CD14-positive monocyte (primary cell): ENCODE measurements around the gene TBC1D22A. TPM values are rescaled to one million over a fixed set of nuclear protein-coding genes. Genes with fewer than 3 reads are reported as not detected.

Experiments used
- DNase-seq, 3 donors: peaks; one replicate each; pipeline ENCODE4 v3.0.0-alpha.2; 2011 to 2022
- H2AFZ ChIP-seq: 2 replicates; pipeline ENCODE4 v1.6.0; 2012; ENCODE audit warnings: mild to moderate bottlenecking, low read depth, low read length, inconsistent platforms; ENCODE audit not compliant: insufficient read depth, poor library complexity, severe bottlenecking
- H3K27ac ChIP-seq, 2 donors: 1 replicate in 1 of 2; 2 replicates in 1 of 2; pipeline ENCODE4 v1.5.1; 2012 to 2013; ENCODE audit warnings: low read length in 2 of 2, control low read depth in 1 of 2, inconsistent platforms in 1 of 2, low read depth in 1 of 2, mild to moderate bottlenecking in 1 of 2
- H3K27me3 ChIP-seq, 2 donors: one replicate each; pipeline versions ENCODE4 v1.6.0 to v1.6.1; 2011 to 2013; ENCODE audit warnings: low read length in 2 of 2; ENCODE audit not compliant: control insufficient read depth in 2 of 2, insufficient read depth in 2 of 2
- H3K36me3 ChIP-seq, 2 donors: replicated peaks in 1 of 2; 1 replicate in 1 of 2; 2 replicates in 1 of 2; pipeline versions ENCODE4 v1.5.1 to v1.6.1; 2012 to 2013; ENCODE audit warnings: low read length in 2 of 2, control low read depth in 1 of 2, inconsistent platforms in 1 of 2, mild to moderate bottlenecking in 1 of 2; ENCODE audit not compliant: insufficient read depth in 2 of 2, control insufficient read depth in 1 of 2
- H3K4me1 ChIP-seq, 2 donors: 1 replicate in 1 of 2; 2 replicates in 1 of 2; pipeline versions ENCODE4 v1.5.1 to v1.6.1; 2012 to 2013; ENCODE audit warnings: low read length in 2 of 2, control low read depth in 1 of 2, inconsistent platforms in 1 of 2, mild to moderate bottlenecking in 1 of 2, moderate library complexity in 1 of 2; ENCODE audit not compliant: insufficient read depth in 2 of 2, control insufficient read depth in 1 of 2
- H3K4me2 ChIP-seq: replicated peaks from 2 replicates; pipeline ENCODE3; 2012; ENCODE audit warnings: low read length, moderate library complexity, mild to moderate bottlenecking; ENCODE audit not compliant: poor library complexity, severe bottlenecking; ENCODE audit errors: extremely low read depth
- H3K4me3 ChIP-seq, 3 experiments: fragments of 200-600 bp in 1 of 3; sonication (generic) in 1 of 3; replicated peaks in 1 of 3; 1 replicate in 2 of 3; 2 replicates in 1 of 3; pipeline ENCODE4 v1.5.1; 2011 to 2013; ENCODE audit warnings: low read length in 3 of 3, mild to moderate bottlenecking in 3 of 3, control low read depth in 2 of 3, low read depth in 2 of 3, inconsistent platforms in 1 of 3, moderate library complexity in 1 of 3
- H3K79me2 ChIP-seq: 2 replicates; pipeline ENCODE4 v1.6.0; 2012; ENCODE audit warnings: mild to moderate bottlenecking, control low read depth, inconsistent platforms, low read length, moderate library complexity; ENCODE audit not compliant: insufficient read depth
- H3K9ac ChIP-seq: 2 replicates; pipeline ENCODE4 v1.6.0; 2017; ENCODE audit warnings: low read length, mild to moderate bottlenecking; ENCODE audit not compliant: insufficient read depth, poor library complexity, severe bottlenecking
- H3K9me3 ChIP-seq, 2 donors: replicated peaks in 1 of 2; 1 replicate in 1 of 2; 2 replicates in 1 of 2; pipeline versions ENCODE4 v1.5.1 to v1.6.1; 2012 to 2013; ENCODE audit warnings: low read length in 2 of 2, control low read depth in 1 of 2; ENCODE audit not compliant: control insufficient read depth in 1 of 2, insufficient read depth in 1 of 2
- H4K20me1 ChIP-seq: 2 replicates; pipeline ENCODE4 v1.6.0; 2012; ENCODE audit warnings: mild to moderate bottlenecking, low read length, control low read depth, moderate library complexity; ENCODE audit not compliant: insufficient read depth
- H3K27ac Mint-ChIP-seq, 7 donors: one replicate each; pipeline ENCODE4 v1.8.0; 2020; ENCODE audit warnings: mild to moderate bottlenecking in 7 of 7, mixed read lengths in 7 of 7, moderate library complexity in 6 of 7, inconsistent platforms in 2 of 7
- H3K27me3 Mint-ChIP-seq, 3 donors: one replicate each; pipeline ENCODE4 v1.8.0; 2021 to 2022; ENCODE audit warnings: low read depth in 3 of 3, mild to moderate bottlenecking in 3 of 3, mixed read lengths in 3 of 3, moderate library complexity in 3 of 3, inconsistent platforms in 1 of 3
- H3K36me3 Mint-ChIP-seq, 2 donors: one replicate each; pipeline ENCODE4 v1.8.0; 2020; ENCODE audit warnings: mixed read lengths in 2 of 2, inconsistent platforms in 1 of 2, mild to moderate bottlenecking in 1 of 2
- H3K4me1 Mint-ChIP-seq: one replicate; pipeline ENCODE4 v1.8.0; 2020; ENCODE audit warnings: mild to moderate bottlenecking, mixed read lengths
- H3K4me3 Mint-ChIP-seq, 2 donors: one replicate each; pipeline ENCODE4 v1.8.0; 2020; ENCODE audit warnings: mild to moderate bottlenecking in 2 of 2, mixed read lengths in 2 of 2, moderate library complexity in 1 of 2
- H3K9me3 Mint-ChIP-seq, 7 donors: one replicate each; pipeline ENCODE4 v1.8.0; 2020 to 2022; ENCODE audit warnings: mixed read lengths in 7 of 7, mild to moderate bottlenecking in 6 of 7, moderate library complexity in 6 of 7, inconsistent platforms in 2 of 7
- CTCF ChIP-seq: fragments of 200-600 bp; IDR thresholded peaks from one replicate; pipeline ENCODE4 v1.8.0; 2022; ENCODE audit warnings: antibody characterized with exemption, mild to moderate bottlenecking
- WGBS: methylation state at CpG from one replicate; pipeline ENCODE4 v1.1.5; 2013; ENCODE audit warnings: missing lambda C conversion rate; ENCODE audit not compliant: insufficient coverage; 5-methylcytosine and 5-hydroxymethylcytosine counted together
- intact Hi-C, 2 donors: fragments of 100-400 bp; cut with micrococcal nuclease; formaldehyde crosslinking; loops; one replicate each; pipeline versions ENCODE4 v1.15.0 to v1.15.1; 2023
- polyA plus RNA-seq, 3 donors: library from polyadenylated mRNA; depleted of rRNA in 1 of 3; unstranded in 2 of 3; stranded (reverse) in 1 of 3; fragments of 300-500 nt in 2 of 3; fragments of >200 nt in 1 of 3; fragmentation: Illumina TruSeq in 2 of 3; gene quantifications; 1 replicate in 2 of 3; 2 replicates in 1 of 3; pipeline ENCODE4 v1.2.3, GENCODE V29; 2012 to 2021

Gene TBC1D22A
- polyA plus RNA-seq, 3 donors, result 25.9 to 36.2 (median 29.5) TPM

- no peak overlapping the region for H3K27ac Mint-ChIP-seq
- H3K4me3 Mint-ChIP-seq, result no peak overlapping the region
- H3K27me3 Mint-ChIP-seq, result no peaks in the 10 kb centered on the region
- TF ChIP-seq CTCF, result no peak
- Histone ChIP-seq H3K27me3 (no peaks in the 10 kb centered on the region), H3K36me3 (peaks cover 10 to 20% of the 10 kb centered on the region in 2 donors), H2AFZ (no peak overlapping the region), H3K4me3 (no peak overlapping the region), H3K27ac (no peak overlapping the region), H3K9ac (no peak overlapping the region), H3K4me2 (no peak overlapping the region), H4K20me1 (peaks cover 6% of the 10 kb centered on the region), H3K9me3 (peaks cover 0 to 3% of the 10 kb centered on the region in 2 donors), H3K79me2 (no peaks in the 10 kb centered on the region), H3K4me1 (no peaks in the 10 kb centered on the region)
- intact Hi-C loops, result no loop called here
- H3K36me3 Mint-ChIP-seq, result peaks cover 21 to 25% of the 10 kb centered on the region in 2 donors
- no CpG with 5 or more reads among the region's 2 CpGs for WGBS
- no peak for DNase-seq
- H3K4me1 Mint-ChIP-seq, result no peaks in the 10 kb centered on the region
- peaks cover 2 to 9% (median 4%) of the 10 kb centered on the region in 7 donors for H3K9me3 Mint-ChIP-seq
Measured at GRCh38 chr22:47107431-47107830, 345.0 kb downstream of the TBC1D22A start.

- Histone ChIP-seq H4K20me1 (no peaks in the 10 kb centered on the region), H3K4me3 (no peak overlapping the region), H3K4me1 (no peaks in the 10 kb centered on the region), H3K9ac (no peak overlapping the region), H3K4me2 (no peak overlapping the region), H3K36me3 (peaks cover 18 to 32% of the 10 kb centered on the region in 2 donors), H3K9me3 (no peaks in the 10 kb centered on the region), H3K27ac (no peak overlapping the region), H3K79me2 (no peaks in the 10 kb centered on the region), H3K27me3 (no peaks in the 10 kb centered on the region), H2AFZ (no peak overlapping the region)
- Mint-ChIP-seq H3K36me3 (peaks cover 30 to 31% of the 10 kb centered on the region in 2 donors), H3K27ac (peak overlapping the region in 1 of 7 donors; percentile 55), H3K4me3 (no peak overlapping the region), H3K4me1 (no peaks in the 10 kb centered on the region), H3K27me3 (no peaks in the 10 kb centered on the region), H3K9me3 (peaks cover 0 to 9% (median 1%) of the 10 kb centered on the region in 7 donors)
- intact Hi-C loops, result no loop called here
- over 99% methylated on average over 15 of the region's 18 CpGs for WGBS
- no peak for DNase-seq
- no peak for TF ChIP-seq CTCF
Measured at GRCh38 chr22:47110817-47111443, 348.5 kb downstream of the TBC1D22A start.
